GM12878 (cell line): ENCODE results near the gene DIRAS2.

Experiments
- ASH2L ChIP-seq: fragments of 300-600, 200-600 bp; sonication (generic); IDR thresholded peaks from 2 replicates; pipeline ENCODE4 v1.6.1; 2017; ENCODE audit warnings: low read depth, mild to moderate bottlenecking, borderline replicate concordance
- BHLHE40 ChIP-seq, 2 experiments: fragments of 450-650 bp in 1 of 2; IDR thresholded peaks; 2 replicates each; pipeline ENCODE4 v1.6.1; 2011 to 2017; ENCODE audit warnings: low read depth in 2 of 2, borderline replicate concordance in 1 of 2, improper control_type of control experiment in 1 of 2, low read length in 1 of 2, mild to moderate bottlenecking in 1 of 2
- EZH2 ChIP-seq: IDR thresholded peaks from 2 replicates; pipeline ENCODE4 v1.6.1; 2012; ENCODE audit warnings: low read depth, mild to moderate bottlenecking, control low read depth, inconsistent platforms, low read length, borderline replicate concordance; ENCODE audit not compliant: control insufficient read depth
- POLR2A ChIP-seq: IDR thresholded peaks from 2 replicates; pipeline ENCODE4 v1.6.1; 2011; ENCODE audit warnings: low read depth, mild to moderate bottlenecking, low read length
- SMAD1 ChIP-seq: fragments of 450-650 bp; IDR thresholded peaks from 2 replicates; pipeline ENCODE4 v1.6.1; 2018; ENCODE audit warnings: mild to moderate bottlenecking, low read depth; ENCODE audit not compliant: partially characterized antibody
- SMAD5 ChIP-seq: IDR thresholded peaks from 2 replicates; pipeline ENCODE4 v1.6.1; 2016; ENCODE audit warnings: antibody characterized with exemption, low read depth
- SP1 ChIP-seq: IDR thresholded peaks from one replicate; pipeline ENCODE4 v1.6.1; 2011; ENCODE audit warnings: low read depth, low read length
- ZZZ3 ChIP-seq: IDR thresholded peaks from 2 replicates; pipeline ENCODE4 v1.6.1; 2011; ENCODE audit warnings: low read depth; ENCODE audit not compliant: control insufficient read depth, insufficient read length
- TF ChIP-seq, protein P1 (sequence below), 3 experiments: IDR thresholded peaks in 2 of 3; conservative IDR thresholded peaks in 1 of 3; 2 replicates each; pipeline ENCODE4 v1.5.1; 2011; ENCODE audit warnings: low read depth in 3 of 3, low read length in 3 of 3, mild to moderate bottlenecking in 3 of 3, control low read depth in 2 of 3, moderate library complexity in 2 of 3, inconsistent platforms in 1 of 3, mixed read lengths in 1 of 3; ENCODE audit not compliant: control insufficient read depth in 2 of 3, insufficient read depth in 1 of 3; ENCODE audit errors: extremely low read depth in 1 of 3
- TF ChIP-seq, protein P2 (sequence below): IDR thresholded peaks from 2 replicates; pipeline ENCODE4 v1.6.1; 2012; ENCODE audit warnings: mild to moderate bottlenecking, low read depth, low read length

DNA sequence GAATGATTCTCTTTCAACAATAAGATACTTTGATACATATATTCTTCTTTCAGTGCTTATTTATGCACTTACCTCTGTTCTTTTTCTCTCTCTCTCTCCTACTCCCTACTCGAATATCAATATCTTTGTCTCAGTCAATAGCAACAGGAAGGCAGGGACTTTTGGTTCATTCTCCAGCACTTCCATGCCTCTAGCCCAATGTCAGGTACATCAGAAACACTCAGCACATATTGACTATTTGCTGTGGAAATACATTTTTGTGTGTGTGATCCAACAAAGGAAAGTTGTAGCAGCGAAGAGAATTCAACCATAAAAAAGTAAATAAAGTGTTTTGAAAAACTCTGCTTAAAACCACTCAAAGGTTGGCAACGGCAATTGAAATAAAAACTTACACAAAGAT lies 12.6 kb downstream of the DIRAS2 start:
- TF ChIP-seq POLR2A (no peak), SMAD1 (no peak), EZH2 (no peak), SP1 (no peak), SMAD5 (no peak), BHLHE40 (IDR thresholded peaks at IDR 0.05; ENCODE audit: borderline replicate concordance in 1 of 2, low read depth in 2 of 2, low read length in 1 of 2) (no peak), ASH2L (no peak), ZZZ3 (no peak)
- TF ChIP-seq, protein P1, sequence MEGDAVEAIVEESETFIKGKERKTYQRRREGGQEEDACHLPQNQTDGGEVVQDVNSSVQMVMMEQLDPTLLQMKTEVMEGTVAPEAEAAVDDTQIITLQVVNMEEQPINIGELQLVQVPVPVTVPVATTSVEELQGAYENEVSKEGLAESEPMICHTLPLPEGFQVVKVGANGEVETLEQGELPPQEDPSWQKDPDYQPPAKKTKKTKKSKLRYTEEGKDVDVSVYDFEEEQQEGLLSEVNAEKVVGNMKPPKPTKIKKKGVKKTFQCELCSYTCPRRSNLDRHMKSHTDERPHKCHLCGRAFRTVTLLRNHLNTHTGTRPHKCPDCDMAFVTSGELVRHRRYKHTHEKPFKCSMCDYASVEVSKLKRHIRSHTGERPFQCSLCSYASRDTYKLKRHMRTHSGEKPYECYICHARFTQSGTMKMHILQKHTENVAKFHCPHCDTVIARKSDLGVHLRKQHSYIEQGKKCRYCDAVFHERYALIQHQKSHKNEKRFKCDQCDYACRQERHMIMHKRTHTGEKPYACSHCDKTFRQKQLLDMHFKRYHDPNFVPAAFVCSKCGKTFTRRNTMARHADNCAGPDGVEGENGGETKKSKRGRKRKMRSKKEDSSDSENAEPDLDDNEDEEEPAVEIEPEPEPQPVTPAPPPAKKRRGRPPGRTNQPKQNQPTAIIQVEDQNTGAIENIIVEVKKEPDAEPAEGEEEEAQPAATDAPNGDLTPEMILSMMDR (IDR thresholded peaks at IDR 0.05 in 2 of 3, conservative IDR thresholded peaks at IDR 0.05 in 1 of 3; ENCODE audit: control insufficient read depth in 2 of 3, extremely low read depth in 1 of 3, insufficient read depth in 1 of 3, low read depth in 3 of 3, low read length in 3 of 3) = no peak
- TF ChIP-seq, protein P2, sequence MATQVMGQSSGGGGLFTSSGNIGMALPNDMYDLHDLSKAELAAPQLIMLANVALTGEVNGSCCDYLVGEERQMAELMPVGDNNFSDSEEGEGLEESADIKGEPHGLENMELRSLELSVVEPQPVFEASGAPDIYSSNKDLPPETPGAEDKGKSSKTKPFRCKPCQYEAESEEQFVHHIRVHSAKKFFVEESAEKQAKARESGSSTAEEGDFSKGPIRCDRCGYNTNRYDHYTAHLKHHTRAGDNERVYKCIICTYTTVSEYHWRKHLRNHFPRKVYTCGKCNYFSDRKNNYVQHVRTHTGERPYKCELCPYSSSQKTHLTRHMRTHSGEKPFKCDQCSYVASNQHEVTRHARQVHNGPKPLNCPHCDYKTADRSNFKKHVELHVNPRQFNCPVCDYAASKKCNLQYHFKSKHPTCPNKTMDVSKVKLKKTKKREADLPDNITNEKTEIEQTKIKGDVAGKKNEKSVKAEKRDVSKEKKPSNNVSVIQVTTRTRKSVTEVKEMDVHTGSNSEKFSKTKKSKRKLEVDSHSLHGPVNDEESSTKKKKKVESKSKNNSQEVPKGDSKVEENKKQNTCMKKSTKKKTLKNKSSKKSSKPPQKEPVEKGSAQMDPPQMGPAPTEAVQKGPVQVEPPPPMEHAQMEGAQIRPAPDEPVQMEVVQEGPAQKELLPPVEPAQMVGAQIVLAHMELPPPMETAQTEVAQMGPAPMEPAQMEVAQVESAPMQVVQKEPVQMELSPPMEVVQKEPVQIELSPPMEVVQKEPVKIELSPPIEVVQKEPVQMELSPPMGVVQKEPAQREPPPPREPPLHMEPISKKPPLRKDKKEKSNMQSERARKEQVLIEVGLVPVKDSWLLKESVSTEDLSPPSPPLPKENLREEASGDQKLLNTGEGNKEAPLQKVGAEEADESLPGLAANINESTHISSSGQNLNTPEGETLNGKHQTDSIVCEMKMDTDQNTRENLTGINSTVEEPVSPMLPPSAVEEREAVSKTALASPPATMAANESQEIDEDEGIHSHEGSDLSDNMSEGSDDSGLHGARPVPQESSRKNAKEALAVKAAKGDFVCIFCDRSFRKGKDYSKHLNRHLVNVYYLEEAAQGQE = no peak
